Heart left ventricle (tissue), 13 donors: ENCODE data around the gene BRSK2.

Source experiments
- CTCF ChIP-seq, 12 donors: fragments of 200-600 bp; sonication (generic) in 4 of 12; IDR thresholded peaks; one replicate each; pipeline versions ENCODE4 v1.5.0 to v1.8.0; 2018 to 2022; ENCODE audit warnings: antibody characterized with exemption in 12 of 12, mild to moderate bottlenecking in 5 of 12
- POLR2A ChIP-seq, 2 donors: fragments of 450-650 bp; IDR thresholded peaks; one replicate each; pipeline ENCODE4 v1.6.1; 2017; ENCODE audit warnings: antibody characterized with exemption in 2 of 2, mild to moderate bottlenecking in 2 of 2, moderate library complexity in 2 of 2
- donor health status: ischemic (EF 13 %, LVEDD 7.1; RV severe dilation, severe dysfunction).
- donor health status: DM: no; HTN: yes; CAD: no.
- donor health status: DM: no; HTN: no; CAD: no.
- donor health status: ischemic (EF 25% LVEDD 6.9; RV normal size, moderate dysfunction).
- donor health status: ischemic (EF 25% LVEDD 5.7; RV mildly dilated, moderate dysfunction).
- donor health status: ischemic (EF 35%, LVEDD 5.7; RV mildly dilated, moderate dysfunction).
- donor health status: nonischemic (EF 11% LVEDD 7.7; RV severe dilation, severe dysfunction).
- donor health status: DM: yes; HTN: yes; CAD: no.
- donor health status: PGD.
- donor health status: ischemic (EF 29% LVEDD 5.4; RV normal size, mild dysfunction).
- donor health status: nonischemic (EF 23%, LVEDD 6.1; RV moderate dilation, normal function).

- TF ChIP-seq CTCF (IDR thresholded peaks at IDR 0.05) (no peak), POLR2A (IDR thresholded peaks at IDR 0.05) (no peak)
These were observed 30.1 kb downstream of the BRSK2 start for GRCh38 chr11:1419811-1420210.
